Neural progenitor cell (in vitro differentiated cells): ENCODE measurements around the gene CD80.

ENCODE experiments used
- EZH2 ChIP-seq: fragments of 200-600 bp; sonication (generic); IDR thresholded peaks from 2 replicates; pipeline ENCODE4 v1.6.1; 2017; ENCODE audit warnings: antibody characterized with exemption, mild to moderate bottlenecking, moderate library complexity
- TF ChIP-seq, protein P1 (sequence below): fragments of 200-600 bp; sonication (generic); IDR thresholded peaks from 2 replicates; pipeline ENCODE4 v1.5.1; 2017; ENCODE audit warnings: antibody characterized with exemption, mild to moderate bottlenecking

- TF ChIP-seq, protein P1, sequence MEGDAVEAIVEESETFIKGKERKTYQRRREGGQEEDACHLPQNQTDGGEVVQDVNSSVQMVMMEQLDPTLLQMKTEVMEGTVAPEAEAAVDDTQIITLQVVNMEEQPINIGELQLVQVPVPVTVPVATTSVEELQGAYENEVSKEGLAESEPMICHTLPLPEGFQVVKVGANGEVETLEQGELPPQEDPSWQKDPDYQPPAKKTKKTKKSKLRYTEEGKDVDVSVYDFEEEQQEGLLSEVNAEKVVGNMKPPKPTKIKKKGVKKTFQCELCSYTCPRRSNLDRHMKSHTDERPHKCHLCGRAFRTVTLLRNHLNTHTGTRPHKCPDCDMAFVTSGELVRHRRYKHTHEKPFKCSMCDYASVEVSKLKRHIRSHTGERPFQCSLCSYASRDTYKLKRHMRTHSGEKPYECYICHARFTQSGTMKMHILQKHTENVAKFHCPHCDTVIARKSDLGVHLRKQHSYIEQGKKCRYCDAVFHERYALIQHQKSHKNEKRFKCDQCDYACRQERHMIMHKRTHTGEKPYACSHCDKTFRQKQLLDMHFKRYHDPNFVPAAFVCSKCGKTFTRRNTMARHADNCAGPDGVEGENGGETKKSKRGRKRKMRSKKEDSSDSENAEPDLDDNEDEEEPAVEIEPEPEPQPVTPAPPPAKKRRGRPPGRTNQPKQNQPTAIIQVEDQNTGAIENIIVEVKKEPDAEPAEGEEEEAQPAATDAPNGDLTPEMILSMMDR: no peak
- no peak for TF ChIP-seq EZH2
Measured at GRCh38 chr3:119541547-119541946, 17.9 kb downstream of the CD80 start.
